Upper lobe of left lung (tissue), 6 donors: ENCODE measurements around the gene PLXNB2. TPM values are rescaled to one million over a fixed set of nuclear protein-coding genes. Genes with fewer than 3 reads are reported as not detected.

ENCODE experiments used
- ATAC-seq, 2 donors: fragments of 200-7000 bp; cut with Tn5 transposase; one replicate each; pipeline ENCODE4 v1.9.1; 2022; ENCODE audit warnings: mild to moderate bottlenecking in 2 of 2, moderate library complexity in 2 of 2; ENCODE audit not compliant: low FRiP score in 2 of 2
- DNase-seq, 2 donors: peaks; one replicate each; pipeline ENCODE4 v3.0.0-alpha.2; 2019 to 2020
- H3K27ac ChIP-seq, 4 donors: fragments of 200-600 bp; sonication (generic); one replicate each; pipeline ENCODE4 v1.5.1; 2016 to 2019
- H3K27me3 ChIP-seq, 4 donors: fragments of 200-600 bp; sonication (generic); one replicate each; pipeline ENCODE4 v1.5.1; 2017 to 2019
- H3K36me3 ChIP-seq, 4 donors: fragments of 200-600 bp; sonication (generic); one replicate each; pipeline ENCODE4 v1.5.1; 2016 to 2019
- H3K4me1 ChIP-seq, 4 donors: fragments of 200-600 bp; sonication (generic); one replicate each; pipeline ENCODE4 v1.5.1; 2018 to 2019
- H3K4me3 ChIP-seq, 4 donors: fragments of 200-600 bp; sonication (generic); one replicate each; pipeline ENCODE4 v1.5.1; 2017 to 2019; ENCODE audit warnings: mild to moderate bottlenecking in 2 of 4, moderate library complexity in 1 of 4
- H3K9me3 ChIP-seq, 4 donors: fragments of 200-600 bp; sonication (generic); one replicate each; pipeline ENCODE4 v1.5.1; 2018 to 2019
- CTCF ChIP-seq, 6 experiments: fragments of 450-650 bp in 4 of 6; fragments of 200-600 bp in 2 of 6; sonication (generic) in 2 of 6; IDR thresholded peaks; one replicate each; pipeline ENCODE4 v1.5.1; 2016 to 2019; ENCODE audit warnings: antibody characterized with exemption in 6 of 6
- EP300 ChIP-seq, 4 donors: sonication (generic); formaldehyde crosslinking; IDR thresholded peaks; one replicate each; pipeline ENCODE4 v1.5.1; 2017; ENCODE audit warnings: antibody characterized with exemption in 4 of 4, control low read depth in 2 of 4
- POLR2A ChIP-seq, 4 donors: fragments of 450-650 bp; IDR thresholded peaks; one replicate each; pipeline ENCODE4 v1.5.1; 2016 to 2017; ENCODE audit warnings: antibody characterized with exemption in 4 of 4, mild to moderate bottlenecking in 2 of 4
- POLR2AphosphoS5 ChIP-seq, 2 donors: sonication (generic); formaldehyde crosslinking; IDR thresholded peaks; one replicate each; pipeline ENCODE4 v1.5.1; 2017; ENCODE audit warnings: antibody characterized with exemption in 2 of 2
- WGBS, 2 donors: methylation state at CpG; one replicate each; pipeline ENCODE4 v1.1.5; 2017 to 2018; 5-methylcytosine and 5-hydroxymethylcytosine counted together
- total RNA-seq, 6 donors: library from RNA; depleted of rRNA in 4 of 6; stranded (reverse); fragments of >200 nt in 4 of 6; gene quantifications; one replicate each; pipeline versions ENCODE4 v1.1.0 to v1.2.1, GENCODE V29; 2016 to 2021
- donor health status: DM: no; HTN: no; CAD: no; lungs with moderate emphysema.
- donor health status: DM: no; HTN: yes; CAD: no; lungs with severe emphysema.

The PLXNB2 gene
- total RNA-seq, 6 donors from 2014 or later = 218 to 407 (median 313) TPM

DNA sequence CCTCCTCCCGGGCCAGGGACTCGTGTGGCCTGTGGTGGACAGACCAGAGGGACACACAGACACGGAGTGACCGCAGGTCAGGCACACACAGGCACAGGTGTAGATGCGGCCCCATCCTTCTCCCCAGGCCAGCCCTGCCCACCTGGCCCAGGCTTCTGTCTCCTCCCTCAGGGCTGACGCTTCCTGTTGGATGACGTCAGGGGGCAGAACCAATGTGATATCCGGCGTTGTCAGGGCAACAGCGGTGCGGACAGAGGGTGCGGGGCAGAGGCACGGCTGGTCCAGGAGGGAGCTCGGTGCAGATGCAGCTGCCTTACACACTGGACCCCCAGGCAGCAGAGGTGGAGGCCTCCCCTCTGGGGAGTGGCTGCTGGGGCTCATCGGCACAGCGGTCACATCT is 59.7 kb downstream of the PLXNB2 start:
- Histone ChIP-seq H3K9me3 (no peaks in the 10 kb centered on the region), H3K4me1 (peaks cover 43 to 80% (median 51%) of the 10 kb centered on the region in 4 donors), H3K27me3 (no peaks in the 10 kb centered on the region), H3K27ac (no peak overlapping the region), H3K36me3 (peaks cover 3 to 30% (median 21%) of the 10 kb centered on the region in 4 donors), H3K4me3 (no peak overlapping the region)
- WGBS, 2 donors = 57 to 64% methylated on average over 7 to 14 of the region's 16 CpGs
- DNase-seq (peak in 1 of 2 donors; percentile 76), ATAC-seq (no peak)
- TF ChIP-seq POLR2AphosphoS5 (IDR thresholded peaks at IDR 0.05) (no peak), EP300 (IDR thresholded peaks at IDR 0.05) (no peak), CTCF (IDR thresholded peaks at IDR 0.05) (no peak), POLR2A (IDR thresholded peaks at IDR 0.05) (no peak)

DNA sequence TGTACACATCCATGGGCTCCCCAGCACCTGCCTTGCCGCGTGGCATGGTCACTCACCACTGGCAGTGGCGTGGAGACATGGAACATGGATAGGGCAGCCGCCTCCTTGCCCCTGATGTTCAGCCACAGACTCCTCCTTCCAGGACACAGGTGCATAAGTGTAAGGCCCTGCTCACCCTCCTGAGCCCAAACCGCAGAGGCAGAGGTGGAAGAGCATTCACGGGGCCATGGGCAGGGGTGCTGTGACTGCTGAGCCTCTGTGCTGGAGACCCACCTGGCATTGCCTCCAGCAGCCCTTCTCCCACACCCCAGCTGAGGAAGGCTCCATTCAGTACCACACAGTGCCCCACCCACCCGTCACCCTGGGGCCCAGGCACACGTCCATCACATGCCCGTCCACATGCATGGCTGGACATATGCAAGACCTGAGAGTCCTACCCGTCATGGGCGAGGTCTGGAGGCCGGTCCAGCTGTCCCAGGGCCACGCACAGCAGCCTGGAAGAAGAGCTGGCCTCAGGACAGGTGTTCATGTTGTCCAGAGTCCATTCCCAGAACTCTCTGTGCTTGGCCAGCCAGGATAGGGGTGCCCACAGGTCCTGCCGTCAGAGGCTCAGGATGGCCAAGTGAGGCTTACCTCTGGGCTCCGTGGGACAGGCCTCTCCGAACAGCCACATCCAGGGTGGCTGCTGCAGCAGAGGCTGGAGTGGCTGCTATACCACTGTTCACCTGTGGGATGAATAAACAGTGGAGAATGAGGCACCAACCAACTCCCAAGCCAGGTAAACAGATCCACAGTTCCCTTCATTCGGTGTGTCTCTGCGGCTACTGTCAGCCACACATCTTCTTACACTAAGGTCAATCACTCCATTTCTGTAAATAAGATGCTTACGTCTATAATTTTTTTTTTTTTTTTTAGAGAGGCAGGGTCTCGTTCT is 60.9 kb downstream of the PLXNB2 start:
- Histone ChIP-seq H3K36me3 (peaks cover 3 to 30% (median 21%) of the 10 kb centered on the region in 4 donors), H3K9me3 (no peaks in the 10 kb centered on the region), H3K27me3 (no peaks in the 10 kb centered on the region), H3K27ac (no peak overlapping the region), H3K4me1 (peaks cover 48 to 84% (median 59%) of the 10 kb centered on the region in 4 donors), H3K4me3 (peak overlapping the region in 1 of 4 donors; percentile 84)
- no peak for ATAC-seq
- TF ChIP-seq POLR2A (IDR thresholded peaks at IDR 0.05) (no peak), EP300 (IDR thresholded peaks at IDR 0.05) (no peak), CTCF (IDR thresholded peaks at IDR 0.05) (no peak), POLR2AphosphoS5 (IDR thresholded peaks at IDR 0.05) (no peak)
- peak in 1 of 2 donors; percentile 62 for DNase-seq
- WGBS, 2 donors = 87 to 93% methylated on average over 6 to 16 of the region's 20 CpGs

GRCh38 chr22:50245214-50246072 is 62.0 kb downstream of the PLXNB2 start:
- peak in 1 of 2 donors; percentile 77 for DNase-seq
- Histone ChIP-seq H3K36me3 (peaks cover 3 to 32% (median 21%) of the 10 kb centered on the region in 4 donors), H3K4me3 (peak overlapping the region; percentile 84 to 99 (median 94)), H3K4me1 (peaks cover 51 to 84% (median 60%) of the 10 kb centered on the region in 4 donors), H3K9me3 (no peaks in the 10 kb centered on the region), H3K27ac (peak overlapping the region; percentile 91 to 97 (median 95)), H3K27me3 (no peaks in the 10 kb centered on the region)
- 15 to 21% methylated on average over 13 to 42 of the region's 53 CpGs for WGBS, 2 donors
- TF ChIP-seq EP300 (IDR thresholded peaks at IDR 0.05) = no peak
- no peak for TF ChIP-seq POLR2AphosphoS5 (IDR thresholded peaks at IDR 0.05)
- TF ChIP-seq CTCF (IDR thresholded peaks at IDR 0.05) = no peak
- TF ChIP-seq POLR2A (IDR thresholded peaks at IDR 0.05) = no peak
- peak; percentile 2 to 50 for ATAC-seq

- H3K4me3 ChIP-seq = peak within 1 kb of the TSS; percentile 84 to 99 (median 94)
- no peaks in the 10 kb centered on the region for H3K9me3 ChIP-seq
- peak; percentile 96 to 99 for DNase-seq
- H3K27me3 ChIP-seq = no peaks in the 10 kb centered on the region
- H3K27ac ChIP-seq = peak within 1 kb of the TSS; percentile 91 to 97 (median 95)
- peaks cover 3 to 39% (median 26%) of the 10 kb centered on the region in 4 donors for H3K36me3 ChIP-seq
- WGBS, 2 donors = 0% methylated on average over 6 to 74 of the region's 76 CpGs
- ATAC-seq = peak; percentile 92 to 97
- peak in 3 of 4 donors; percentile 66 to 91 (median 82) for TF ChIP-seq POLR2A (IDR thresholded peaks at IDR 0.05)
- TF ChIP-seq POLR2AphosphoS5 (IDR thresholded peaks at IDR 0.05) = peak; percentile 96 to 98
- TF ChIP-seq EP300 (IDR thresholded peaks at IDR 0.05) = peak in 1 of 4 donors; percentile 81
- TF ChIP-seq CTCF (IDR thresholded peaks at IDR 0.05) = peak in 4 of 6 experiments; percentile 45 to 68 (median 50)
- H3K4me1 ChIP-seq = peaks cover 43 to 77% (median 52%) of the 10 kb centered on the region in 4 donors
Measured at GRCh38 chr22:50244420-50245213, 62.8 kb downstream of the PLXNB2 start, which contains the start of gene TUBGCP6. TUBGCP6 (minus strand) TSS chr22:50245023; CDS start chr22:50244459, 564 bp downstream.
